Heart left ventricle (tissue), 13 donors: ENCODE results near the gene INPP4B.

Experiments used
- POLR2A ChIP-seq, 2 donors: fragments of 450-650 bp; IDR thresholded peaks; one replicate each; pipeline ENCODE4 v1.6.1; 2017; ENCODE audit warnings: antibody characterized with exemption in 2 of 2, mild to moderate bottlenecking in 2 of 2, moderate library complexity in 2 of 2
- TF ChIP-seq, protein P1 (sequence below), 12 donors: fragments of 200-600 bp; sonication (generic) in 4 of 12; IDR thresholded peaks; one replicate each; pipeline versions ENCODE4 v1.5.0 to v1.8.0; 2018 to 2022; ENCODE audit warnings: antibody characterized with exemption in 12 of 12, mild to moderate bottlenecking in 5 of 12
- donor health status: ischemic (EF 13 %, LVEDD 7.1; RV severe dilation, severe dysfunction).
- donor health status: DM: no; HTN: yes; CAD: no.
- donor health status: DM: no; HTN: no; CAD: no.
- donor health status: ischemic (EF 25% LVEDD 6.9; RV normal size, moderate dysfunction).
- donor health status: ischemic (EF 25% LVEDD 5.7; RV mildly dilated, moderate dysfunction).
- donor health status: ischemic (EF 35%, LVEDD 5.7; RV mildly dilated, moderate dysfunction).
- donor health status: nonischemic (EF 11% LVEDD 7.7; RV severe dilation, severe dysfunction).
- donor health status: DM: yes; HTN: yes; CAD: no.
- donor health status: PGD.
- donor health status: ischemic (EF 29% LVEDD 5.4; RV normal size, mild dysfunction).
- donor health status: nonischemic (EF 23%, LVEDD 6.1; RV moderate dilation, normal function).

DNA sequence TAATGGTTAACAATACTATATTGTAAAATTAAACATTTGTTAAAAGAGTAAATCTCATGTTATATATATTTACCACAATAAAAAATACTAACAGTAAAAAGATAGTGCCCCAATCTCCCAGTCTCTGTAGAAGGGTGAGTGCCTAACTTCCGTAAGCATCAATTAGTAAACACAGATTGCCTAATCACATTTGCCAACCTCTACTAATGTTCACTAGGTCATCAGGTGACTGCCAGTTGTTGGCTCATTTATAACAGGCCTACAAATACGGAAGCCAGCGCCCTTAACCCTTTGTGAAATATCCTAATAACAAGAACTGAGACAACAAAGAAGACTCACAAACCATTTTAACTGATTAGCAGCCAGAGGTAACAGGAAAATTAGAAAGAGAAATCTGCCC is 345.1 kb downstream of the INPP4B start:
- TF ChIP-seq, protein P1, sequence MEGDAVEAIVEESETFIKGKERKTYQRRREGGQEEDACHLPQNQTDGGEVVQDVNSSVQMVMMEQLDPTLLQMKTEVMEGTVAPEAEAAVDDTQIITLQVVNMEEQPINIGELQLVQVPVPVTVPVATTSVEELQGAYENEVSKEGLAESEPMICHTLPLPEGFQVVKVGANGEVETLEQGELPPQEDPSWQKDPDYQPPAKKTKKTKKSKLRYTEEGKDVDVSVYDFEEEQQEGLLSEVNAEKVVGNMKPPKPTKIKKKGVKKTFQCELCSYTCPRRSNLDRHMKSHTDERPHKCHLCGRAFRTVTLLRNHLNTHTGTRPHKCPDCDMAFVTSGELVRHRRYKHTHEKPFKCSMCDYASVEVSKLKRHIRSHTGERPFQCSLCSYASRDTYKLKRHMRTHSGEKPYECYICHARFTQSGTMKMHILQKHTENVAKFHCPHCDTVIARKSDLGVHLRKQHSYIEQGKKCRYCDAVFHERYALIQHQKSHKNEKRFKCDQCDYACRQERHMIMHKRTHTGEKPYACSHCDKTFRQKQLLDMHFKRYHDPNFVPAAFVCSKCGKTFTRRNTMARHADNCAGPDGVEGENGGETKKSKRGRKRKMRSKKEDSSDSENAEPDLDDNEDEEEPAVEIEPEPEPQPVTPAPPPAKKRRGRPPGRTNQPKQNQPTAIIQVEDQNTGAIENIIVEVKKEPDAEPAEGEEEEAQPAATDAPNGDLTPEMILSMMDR (IDR thresholded peaks at IDR 0.05): no peak
- TF ChIP-seq POLR2A (IDR thresholded peaks at IDR 0.05): no peak
